Renal pelvis (tissue), 3 donors: ENCODE results near the gene TMEM225. TPM values are rescaled to one million over a fixed set of nuclear protein-coding genes. Genes with fewer than 3 reads are reported as not detected.

Experiments
- polyA plus RNA-seq, 3 donors: library from polyadenylated mRNA; unstranded; fragments of 120-200 nt; gene quantifications; one replicate each; pipeline ENCODE4 v1.2.1, GENCODE V29; 2013; ENCODE audit not compliant: insufficient read length in 3 of 3

TMEM225 gene
- polyA plus RNA-seq, 3 donors = not detected

Other genes with a start within 250 kb of the TMEM225 start
- 1 to 10 TPM; 1.4 to 2.1 (median 1.6) TPM for gene SCN3B, start 231.0 kb downstream of the TMEM225 start, polyA plus RNA-seq
- 10 to 100 TPM; 16.5 to 24.2 (median 19.5) TPM for gene ZNF202, start 144.0 kb downstream of the TMEM225 start, polyA plus RNA-seq
- not detected for gene OR6X1, start 131.2 kb downstream of the TMEM225 start, polyA plus RNA-seq
- not detected for gene OR6M1, start 79.3 kb downstream of the TMEM225 start, polyA plus RNA-seq
- not detected for gene OR8D4, start 16.5 kb upstream of the TMEM225 start, polyA plus RNA-seq
- gene OR4D5, start 53.9 kb upstream of the TMEM225 start, polyA plus RNA-seq = not detected
- gene OR6T1, start 58.2 kb upstream of the TMEM225 start, polyA plus RNA-seq = not detected
- gene OR10S1, start 92.1 kb upstream of the TMEM225 start, polyA plus RNA-seq = not detected
- gene OR10G6, start 109.5 kb upstream of the TMEM225 start, polyA plus RNA-seq = not detected
- under 1 TPM in 1 of 3 donors, not detected in 2; 0.06 TPM for gene OR10G4, start 127.3 kb upstream of the TMEM225 start, polyA plus RNA-seq
- gene OR10G9, start 137.3 kb upstream of the TMEM225 start, polyA plus RNA-seq = not detected
- not detected for gene OR10G8, start 141.1 kb upstream of the TMEM225 start, polyA plus RNA-seq
- gene OR10G7, start 155.7 kb upstream of the TMEM225 start, polyA plus RNA-seq = not detected
- 10 to 100 TPM; 11.9 to 15.6 (median 12.6) TPM for gene VWA5A, start 229.8 kb upstream of the TMEM225 start, polyA plus RNA-seq